A549 (cell line): ENCODE results near the gene GOLGA8B. TPM values are rescaled to one million over a fixed set of nuclear protein-coding genes. Genes with fewer than 3 reads are reported as not detected.
"Not testable (repeated sequence)": the region's sequence is repeated elsewhere in the genome, so short reads cannot be mapped to it uniquely, and the experiment has no call there.

ENCODE experiments used
- ATAC-seq, 2 experiments: fragments of 200-7000 bp in 1 of 2; fragments of >200 bp in 1 of 2; cut with Nextera tagmentation in 1 of 2; cut with Tn5 transposase in 1 of 2; 3 replicates each; pipeline versions ENCODE4 v1.8.0 to v1.9.1; 2018 to 2020; ENCODE audit warnings: mild to moderate bottlenecking in 1 of 2, moderate library complexity in 1 of 2
- CTCF ChIA-PET: fragments of 300-600 bp; sonication (Branson Sonifier 250); formaldehyde crosslinking; extraction: SDS; loops from one replicate; lab custom pipeline; 2021; ENCODE audit warnings: antibody characterized with exemption, inconsistent platforms; lab: Yijun Ruan, JAX
- POLR2A ChIA-PET: fragments of 350-600 bp; formaldehyde crosslinking; extraction: SDS; loops from one replicate; lab custom pipeline; 2021; ENCODE audit warnings: antibody characterized with exemption, inconsistent platforms; lab: Yijun Ruan, JAX
- DNase-seq, 2 experiments: peaks; one replicate each; pipeline versions ENCODE4 v3.0.0 to v3.0.0-alpha.2; 2011 to 2016; ENCODE audit warnings: low read depth in 1 of 2, low spot score in 1 of 2
- FAIRE-seq: peaks from 2 replicates; lab custom pipeline; 2011; peaks lifted over from hg19 to GRCh38; lab: Jason Lieb, UNC
- H3K27ac ChIP-seq, 2 experiments: fragments of >200 bp; sonication (Bioruptor Twin); formaldehyde crosslinking; 3 replicates each; pipeline ENCODE4 v1.5.1; 2016 to 2017
- H3K4me1 ChIP-seq: fragments of >200 bp; sonication (Bioruptor Twin); formaldehyde crosslinking; 3 replicates; pipeline ENCODE4 v1.6.1; 2016
- H3K4me2 ChIP-seq: fragments of >200 bp; sonication (Bioruptor Twin); formaldehyde crosslinking; 3 replicates; pipeline ENCODE4 v1.6.1; 2016
- H3K4me3 ChIP-seq: fragments of >200 bp; sonication (Bioruptor Twin); formaldehyde crosslinking; 3 replicates; pipeline ENCODE4 v1.5.1; 2016
- H3K9me3 ChIP-seq: fragments of >200 bp; sonication (Bioruptor Twin); formaldehyde crosslinking; 3 replicates; pipeline ENCODE4 v1.6.1; 2016
- CBX2 ChIP-seq: fragments of 200-600 bp; sonication (generic); IDR thresholded peaks from 2 replicates; pipeline ENCODE4 v1.6.1; 2016; ENCODE audit warnings: low read depth, mild to moderate bottlenecking, borderline replicate concordance
- EHF ChIP-seq: fragments of 250-450 bp; sonication (Bioruptor Pico); IDR thresholded peaks from 2 replicates; pipeline ENCODE4 v1.5.0; 2020; ENCODE audit warnings: mild to moderate bottlenecking
- GATA3 ChIP-seq: IDR thresholded peaks from 2 replicates; pipeline ENCODE4 v1.6.1; 2012; ENCODE audit warnings: borderline replicate concordance
- JUN ChIP-seq, 2 experiments: fragments of >200 bp; sonication (Bioruptor Twin); formaldehyde crosslinking; IDR thresholded peaks; 2 replicates in 1 of 2; 3 replicates in 1 of 2; pipeline ENCODE4 v1.6.1; 2016 to 2017
- JUNB ChIP-seq: fragments of >200 bp; sonication (Bioruptor Twin); formaldehyde crosslinking; IDR thresholded peaks from 2 replicates; pipeline ENCODE4 v1.6.1; 2016
- MAFK ChIP-seq: fragments of 450-650 bp; IDR thresholded peaks from 2 replicates; pipeline ENCODE4 v1.6.1; 2014; ENCODE audit not compliant: partially characterized antibody
- MAZ ChIP-seq: fragments of 150-350 bp; IDR thresholded peaks from 2 replicates; pipeline ENCODE4 v1.6.1; 2014; ENCODE audit warnings: antibody characterized with exemption, low read depth, low read length, borderline replicate concordance
- NFE2L2 ChIP-seq: fragments of 150-350 bp; conservative IDR thresholded peaks from 2 replicates; pipeline ENCODE4 v1.6.1; 2014; ENCODE audit warnings: low read length
- PHF8 ChIP-seq: fragments of 200-600 bp; sonication (generic); IDR thresholded peaks from 2 replicates; pipeline ENCODE4 v1.6.1; 2016; ENCODE audit warnings: low read depth, mild to moderate bottlenecking, antibody characterized with exemption, moderate library complexity, borderline replicate concordance
- RARB ChIP-seq: fragments of 250-450 bp; sonication (Bioruptor Pico); IDR thresholded peaks from 2 replicates; pipeline ENCODE4 v1.8.0; 2021; ENCODE audit warnings: mild to moderate bottlenecking, moderate library complexity
- RNF2 ChIP-seq: fragments of 200-600 bp; sonication (generic); IDR thresholded peaks from 2 replicates; pipeline ENCODE4 v1.6.1; 2016; ENCODE audit warnings: low read depth, mild to moderate bottlenecking, antibody characterized with exemption, moderate library complexity, borderline replicate concordance
- SREBF2 ChIP-seq: fragments of 450-650 bp; IDR thresholded peaks from 2 replicates; pipeline ENCODE4 v1.6.1; 2014; ENCODE audit warnings: mild to moderate bottlenecking, moderate library complexity
- TP53 ChIP-seq: fragments of 250-450 bp; sonication (Bioruptor Pico); IDR thresholded peaks from 2 replicates; pipeline ENCODE4 v1.5.0; 2021; ENCODE audit warnings: mild to moderate bottlenecking, moderate library complexity
- ZNF302 ChIP-seq: fragments of 250-450 bp; sonication (Bioruptor Pico); IDR thresholded peaks from 2 replicates; pipeline ENCODE4 v1.9.0; 2021; ENCODE audit warnings: inconsistent platforms, mild to moderate bottlenecking, moderate library complexity
- ZSCAN20 ChIP-seq: fragments of 250-450 bp; sonication (Bioruptor Pico); IDR thresholded peaks from 2 replicates; pipeline ENCODE4 v1.8.0; 2022; ENCODE audit warnings: mild to moderate bottlenecking, moderate library complexity
- WGBS: methylation state at CpG from one replicate; pipeline ENCODE4 v1.1.6; 2017; ENCODE audit errors: missing lambda C conversion rate; 5-methylcytosine and 5-hydroxymethylcytosine counted together
- polyA plus RNA-seq, 4 experiments: library from polyadenylated mRNA; depleted of rRNA in 3 of 4; stranded (reverse); fragments of >200 nt; fragmentation: RNase III in 1 of 4; extraction: RNeasy Plus Mini Kit Qiagen cat#74134 plus additional on column Dnase treatment in 1 of 4; gene quantifications; 2 replicates in 3 of 4; 3 replicates in 1 of 4; pipeline ENCODE4 v1.2.3, GENCODE V29; 2011 to 2017
- TF ChIP-seq, protein P1 (sequence below): fragments of >200 bp; sonication (Bioruptor Twin); formaldehyde crosslinking; IDR thresholded peaks from 2 replicates; pipeline ENCODE4 v1.6.1; 2016
- TF ChIP-seq, protein P2 (sequence below): fragments of >200 bp; sonication (Bioruptor Twin); formaldehyde crosslinking; IDR thresholded peaks from 3 replicates; pipeline ENCODE4 v1.6.1; 2016
- TF ChIP-seq, protein P3 (sequence below): IDR thresholded peaks from 2 replicates; pipeline ENCODE4 v1.6.1; 2012
- TF ChIP-seq, protein P4 (sequence below): fragments of 150-350 bp; IDR thresholded peaks from 2 replicates; pipeline ENCODE4 v1.6.1; 2014; ENCODE audit warnings: low read depth, mild to moderate bottlenecking, low read length
- TF ChIP-seq, protein P5 (sequence below): IDR thresholded peaks from 2 replicates; pipeline ENCODE4 v1.6.1; 2012

The GOLGA8B gene
- polyA plus RNA-seq, 2 of the 4 experiments (the other 2 are of a cell fraction): 38.1 to 49.0 TPM

DNA sequence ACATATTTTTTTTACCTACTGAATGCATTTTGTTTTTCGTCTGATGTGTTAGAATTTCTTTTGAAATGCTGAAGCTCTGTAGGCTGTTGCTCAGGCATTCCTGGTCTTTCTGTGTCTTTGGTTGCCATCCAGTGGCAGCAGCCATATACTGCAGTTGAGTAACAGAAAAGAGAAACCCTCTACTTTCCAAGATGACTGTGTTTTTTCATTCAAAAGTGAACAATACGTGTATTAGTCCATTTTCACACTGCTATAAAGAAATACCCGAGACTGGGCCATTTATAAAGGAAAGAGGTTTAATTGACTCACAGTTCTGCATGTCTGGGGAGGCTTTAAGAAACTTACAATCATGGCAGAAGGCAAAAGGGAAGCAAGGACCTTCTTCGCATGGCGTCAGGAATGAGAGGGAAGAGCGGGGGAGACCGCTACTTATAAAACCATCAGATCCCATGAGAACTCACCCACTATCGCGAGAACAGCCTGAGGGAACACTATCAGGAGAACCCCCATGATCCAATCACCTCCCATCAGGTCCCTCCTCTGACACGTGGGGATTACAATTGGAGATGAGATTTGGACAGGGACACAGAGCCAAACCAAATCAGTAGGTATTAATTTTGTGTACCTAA lies 4.7 kb upstream of the GOLGA8B start (continued):
- TF ChIP-seq, protein P1, sequence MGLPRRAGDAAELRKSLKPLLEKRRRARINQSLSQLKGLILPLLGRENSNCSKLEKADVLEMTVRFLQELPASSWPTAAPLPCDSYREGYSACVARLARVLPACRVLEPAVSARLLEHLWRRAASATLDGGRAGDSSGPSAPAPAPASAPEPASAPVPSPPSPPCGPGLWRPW: no peak
- TF ChIP-seq, protein P2, sequence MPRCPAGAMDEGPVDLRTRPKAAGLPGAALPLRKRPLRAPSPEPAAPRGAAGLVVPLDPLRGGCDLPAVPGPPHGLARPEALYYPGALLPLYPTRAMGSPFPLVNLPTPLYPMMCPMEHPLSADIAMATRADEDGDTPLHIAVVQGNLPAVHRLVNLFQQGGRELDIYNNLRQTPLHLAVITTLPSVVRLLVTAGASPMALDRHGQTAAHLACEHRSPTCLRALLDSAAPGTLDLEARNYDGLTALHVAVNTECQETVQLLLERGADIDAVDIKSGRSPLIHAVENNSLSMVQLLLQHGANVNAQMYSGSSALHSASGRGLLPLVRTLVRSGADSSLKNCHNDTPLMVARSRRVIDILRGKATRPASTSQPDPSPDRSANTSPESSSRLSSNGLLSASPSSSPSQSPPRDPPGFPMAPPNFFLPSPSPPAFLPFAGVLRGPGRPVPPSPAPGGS: peak; percentile 77; the same call in 1 of the 3 replicates
- TF ChIP-seq TP53 (CRISPR knock-in tag) (no peak; the same call in 1 of the 2 replicates), NFE2L2 (no peak), PHF8 (peak; percentile 28; the same call in 1 of the 2 replicates)
- TF ChIP-seq, protein P3, sequence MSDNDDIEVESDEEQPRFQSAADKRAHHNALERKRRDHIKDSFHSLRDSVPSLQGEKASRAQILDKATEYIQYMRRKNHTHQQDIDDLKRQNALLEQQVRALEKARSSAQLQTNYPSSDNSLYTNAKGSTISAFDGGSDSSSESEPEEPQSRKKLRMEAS: peak; percentile 86

DNA sequence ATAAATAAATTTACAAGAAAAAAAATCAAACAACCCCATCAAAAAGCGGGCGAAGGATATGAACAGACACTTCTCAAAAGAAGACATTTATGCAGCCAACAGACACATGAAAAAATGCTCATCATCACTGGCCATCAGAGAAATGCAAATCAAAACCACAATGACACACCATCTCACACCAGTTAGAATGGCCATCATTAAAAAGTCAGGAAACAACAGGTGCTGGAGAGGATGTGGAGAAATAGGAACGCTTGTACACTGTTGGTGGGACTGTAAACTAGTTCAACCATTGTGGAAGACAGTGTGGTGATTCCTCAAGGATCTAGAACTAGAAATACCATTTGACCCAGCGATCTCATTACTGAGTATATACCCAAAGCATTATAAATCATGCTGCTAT lies 2.5 kb upstream of the GOLGA8B start:
- ATAC-seq, H3K4me2 ChIP-seq, H3K9me3 ChIP-seq, FAIRE-seq, POLR2A ChIA-PET, CTCF ChIA-PET, H3K27ac ChIP-seq, DNase-seq, H3K4me3 ChIP-seq: not testable (repeated sequence)
- H3K4me1 ChIP-seq: peaks cover 16% of the 10 kb centered on the region
- 89% methylated on average over 4 of the region's 4 CpGs for WGBS

DNA sequence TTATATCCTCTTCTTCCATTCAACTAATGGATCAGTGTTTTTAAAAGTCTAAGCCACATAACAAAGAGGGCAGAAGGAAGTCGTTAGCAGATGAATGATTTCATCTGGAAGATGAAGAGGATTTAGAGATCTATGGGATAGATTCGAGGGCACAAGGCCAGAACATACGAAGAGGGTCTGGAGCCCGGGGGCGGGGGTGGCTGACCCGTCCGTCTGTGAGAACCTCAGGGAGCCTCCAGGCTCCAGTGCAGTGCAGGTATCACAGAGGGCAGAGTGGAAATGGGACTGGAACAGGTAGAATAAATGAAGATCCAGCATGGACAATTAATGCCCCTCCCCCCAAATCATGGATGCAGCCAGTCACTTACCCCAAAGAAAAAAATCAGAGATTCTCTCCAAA lies 1.5 kb upstream of the GOLGA8B start:
- Histone ChIP-seq H3K9me3 (0 out of 3 replicates have a peak, but pooled peaks cover 2% of the 10 kb centered on the region), H3K27ac (no peak overlapping the region), H3K4me2 (no peak overlapping the region), H3K4me1 (peaks cover 16% of the 10 kb centered on the region), H3K4me3 (no peak overlapping the region)
- WGBS: 91% methylated on average over 7 of the region's 7 CpGs
- DNase-seq (no peak), FAIRE-seq (no peak), ATAC-seq (no peak)
- CTCF ChIA-PET: interaction anchor here (0.9 to 1.4 kb wide), 2 partner anchors 343 to 524 kb away, joined by 3 read pairs; no protein-coding TSS in a partner anchor
- TF ChIP-seq MAZ: no peak
- TF ChIP-seq ZSCAN20: no peak
- TF ChIP-seq RNF2: no peak
- no peak for TF ChIP-seq JUNB
- TF ChIP-seq MAFK: no peak
- TF ChIP-seq RARB (CRISPR knock-in tag): no peak
- no peak for TF ChIP-seq ZNF302 (CRISPR knock-in tag)
- TF ChIP-seq, protein P2: no peak
- no peak for TF ChIP-seq CBX2
- TF ChIP-seq, protein P4, sequence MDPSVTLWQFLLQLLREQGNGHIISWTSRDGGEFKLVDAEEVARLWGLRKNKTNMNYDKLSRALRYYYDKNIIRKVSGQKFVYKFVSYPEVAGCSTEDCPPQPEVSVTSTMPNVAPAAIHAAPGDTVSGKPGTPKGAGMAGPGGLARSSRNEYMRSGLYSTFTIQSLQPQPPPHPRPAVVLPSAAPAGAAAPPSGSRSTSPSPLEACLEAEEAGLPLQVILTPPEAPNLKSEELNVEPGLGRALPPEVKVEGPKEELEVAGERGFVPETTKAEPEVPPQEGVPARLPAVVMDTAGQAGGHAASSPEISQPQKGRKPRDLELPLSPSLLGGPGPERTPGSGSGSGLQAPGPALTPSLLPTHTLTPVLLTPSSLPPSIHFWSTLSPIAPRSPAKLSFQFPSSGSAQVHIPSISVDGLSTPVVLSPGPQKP: no peak
- no peak for TF ChIP-seq SREBF2
- TF ChIP-seq, protein P5, sequence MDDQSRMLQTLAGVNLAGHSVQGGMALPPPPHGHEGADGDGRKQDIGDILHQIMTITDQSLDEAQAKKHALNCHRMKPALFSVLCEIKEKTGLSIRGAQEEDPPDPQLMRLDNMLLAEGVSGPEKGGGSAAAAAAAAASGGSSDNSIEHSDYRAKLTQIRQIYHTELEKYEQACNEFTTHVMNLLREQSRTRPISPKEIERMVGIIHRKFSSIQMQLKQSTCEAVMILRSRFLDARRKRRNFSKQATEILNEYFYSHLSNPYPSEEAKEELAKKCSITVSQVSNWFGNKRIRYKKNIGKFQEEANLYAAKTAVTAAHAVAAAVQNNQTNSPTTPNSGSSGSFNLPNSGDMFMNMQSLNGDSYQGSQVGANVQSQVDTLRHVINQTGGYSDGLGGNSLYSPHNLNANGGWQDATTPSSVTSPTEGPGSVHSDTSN: no peak
- no peak for TF ChIP-seq EHF
- no peak for TF ChIP-seq GATA3
- TF ChIP-seq JUN (IDR thresholded peaks at IDR 0.05): no peak
- POLR2A ChIA-PET: no interaction called here
